Activated T-helper 1 cell treated with anti-CD3 and anti-CD28 coated beads, Interleukin-12 subunit alpha, Interleukin-12 subunit beta, Interleukin-2, Interleukin-4 antibody, amounts not matched to agents 30 ng/mL and 10 ng/mL and 1 ng/mL, durations not matched to agents 14 hours and 24 hours and 36 hours (primary cell): ENCODE measurements around the gene IRAK2. TPM values are rescaled to one million over a fixed set of nuclear protein-coding genes. Genes with fewer than 3 reads are reported as not detected.

Experiments used
- DNase-seq: peaks from one replicate; pipeline ENCODE4 v3.0.0; 2021; ENCODE audit warnings: low spot score
- H3K27ac Mint-ChIP-seq: one replicate; pipeline ENCODE4 v1.8.0; 2021; ENCODE audit warnings: mild to moderate bottlenecking, mixed read lengths
- H3K27me3 Mint-ChIP-seq: one replicate; pipeline ENCODE4 v1.8.0; 2022; ENCODE audit warnings: mild to moderate bottlenecking, moderate library complexity, mixed read lengths; ENCODE audit not compliant: insufficient read depth
- H3K36me3 Mint-ChIP-seq: one replicate; pipeline ENCODE4 v1.8.0; 2021; ENCODE audit warnings: low read depth, mixed read lengths
- H3K4me1 Mint-ChIP-seq: one replicate; pipeline ENCODE4 v1.8.0; 2021; ENCODE audit warnings: low read depth, mixed read lengths
- H3K4me3 Mint-ChIP-seq: one replicate; pipeline ENCODE4 v1.8.0; 2021; ENCODE audit warnings: mild to moderate bottlenecking, moderate library complexity, mixed read lengths
- H3K9me3 Mint-ChIP-seq: one replicate; pipeline ENCODE4 v1.8.0; 2021; ENCODE audit warnings: mixed read lengths
- intact Hi-C: fragments of 100-400 bp; cut with micrococcal nuclease; formaldehyde crosslinking; loops from one replicate; pipeline ENCODE4 v1.15.1; 2024
- total RNA-seq: library from RNA; stranded (reverse); gene quantifications from 2 replicates; pipeline ENCODE4 v1.2.3, GENCODE V29; 2022

IRAK2 gene
- total RNA-seq, 1 donor from 2014 or later: 8.6 TPM

- Mint-ChIP-seq H3K9me3 (peaks cover 24% of the 10 kb centered on the region), H3K36me3 (peaks cover 53% of the 10 kb centered on the region), H3K4me1 (peaks cover 49% of the 10 kb centered on the region), H3K4me3 (peak overlapping the region; percentile 51), H3K27me3 (no peaks in the 10 kb centered on the region), H3K27ac (peak overlapping the region; percentile 84)
- DNase-seq: no peak
- intact Hi-C loops: no loop called here
Observed at GRCh38 chr3:10244009-10244408, 79.3 kb downstream of the IRAK2 start.

DNA sequence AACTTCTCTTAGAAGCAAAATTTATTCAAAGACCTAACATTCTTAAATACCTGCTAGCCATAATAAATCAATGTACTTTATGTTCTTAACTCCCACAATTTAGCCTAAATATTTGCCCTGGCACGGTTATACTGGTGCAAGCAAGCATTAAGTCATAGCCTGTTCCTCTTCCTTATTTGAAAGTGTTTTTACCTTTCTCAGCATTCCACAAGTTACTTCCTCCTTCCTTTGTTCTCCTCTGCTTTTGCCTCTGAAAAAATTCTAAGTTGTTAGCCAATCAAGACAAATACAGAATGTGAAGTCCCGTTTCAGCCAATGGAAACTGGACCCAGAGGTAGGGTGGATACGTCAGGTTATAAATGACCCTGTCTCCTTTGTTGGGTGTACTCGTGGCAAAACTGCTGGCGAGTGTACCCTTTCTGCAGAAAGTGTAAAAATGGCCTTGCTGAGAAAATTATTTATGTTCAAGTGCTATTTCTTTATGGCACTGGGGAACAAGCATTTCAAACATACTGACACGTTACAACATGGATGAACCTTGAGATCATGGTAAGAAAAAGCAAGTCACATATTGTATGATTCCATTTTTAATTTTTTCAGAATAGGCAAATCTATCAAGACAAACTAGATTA, 80.5 kb downstream of the IRAK2 start:
- H3K27me3 Mint-ChIP-seq: no peaks in the 10 kb centered on the region
- H3K9me3 Mint-ChIP-seq: peaks cover 24% of the 10 kb centered on the region
- H3K27ac Mint-ChIP-seq: peak overlapping the region; percentile 29
- peaks cover 57% of the 10 kb centered on the region for H3K4me1 Mint-ChIP-seq
- no peak overlapping the region for H3K4me3 Mint-ChIP-seq
- intact Hi-C loops: no loop called here
- no peak for DNase-seq
- H3K36me3 Mint-ChIP-seq: peaks cover 53% of the 10 kb centered on the region

DNA sequence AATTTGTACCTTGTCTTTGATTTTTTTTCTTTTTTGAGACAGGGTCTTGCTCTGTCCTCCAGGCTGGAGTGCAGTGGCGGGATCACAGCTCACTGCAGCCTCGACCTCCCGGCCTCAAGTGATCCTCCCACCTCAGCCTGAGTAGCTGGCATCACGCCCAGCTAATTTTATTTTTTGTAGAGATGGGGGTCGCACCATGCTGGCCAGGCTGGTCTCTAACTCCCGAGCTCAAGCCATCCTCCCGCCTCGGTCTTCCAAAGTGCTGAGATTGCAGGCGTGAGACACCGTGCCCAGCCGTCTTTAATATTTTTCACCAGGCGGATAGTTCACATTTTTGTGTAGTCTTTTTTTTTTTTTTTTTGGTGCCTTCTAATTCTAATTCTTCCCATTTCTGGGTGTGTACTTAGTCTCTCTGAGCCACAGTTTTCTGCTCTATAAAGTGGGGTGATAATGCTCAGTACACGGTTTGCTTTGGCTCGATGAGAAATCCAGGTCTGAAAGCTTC, 83.0 kb downstream of the IRAK2 start:
- H3K9me3 Mint-ChIP-seq: peaks cover 24% of the 10 kb centered on the region
- peak overlapping the region; percentile 87 for H3K4me3 Mint-ChIP-seq
- H3K27ac Mint-ChIP-seq: peak overlapping the region; percentile 90
- intact Hi-C loops: loop anchor here (1.0 to 2.0 kb wide), 4 partner anchors 132 to 851 kb away; partner anchors contain the start of genes ARPC4, BRK1, JAGN1 and TADA3
- DNase-seq: no peak
- peaks cover 62% of the 10 kb centered on the region for H3K36me3 Mint-ChIP-seq
- no peaks in the 10 kb centered on the region for H3K27me3 Mint-ChIP-seq
- peaks cover 62% of the 10 kb centered on the region for H3K4me1 Mint-ChIP-seq

DNA sequence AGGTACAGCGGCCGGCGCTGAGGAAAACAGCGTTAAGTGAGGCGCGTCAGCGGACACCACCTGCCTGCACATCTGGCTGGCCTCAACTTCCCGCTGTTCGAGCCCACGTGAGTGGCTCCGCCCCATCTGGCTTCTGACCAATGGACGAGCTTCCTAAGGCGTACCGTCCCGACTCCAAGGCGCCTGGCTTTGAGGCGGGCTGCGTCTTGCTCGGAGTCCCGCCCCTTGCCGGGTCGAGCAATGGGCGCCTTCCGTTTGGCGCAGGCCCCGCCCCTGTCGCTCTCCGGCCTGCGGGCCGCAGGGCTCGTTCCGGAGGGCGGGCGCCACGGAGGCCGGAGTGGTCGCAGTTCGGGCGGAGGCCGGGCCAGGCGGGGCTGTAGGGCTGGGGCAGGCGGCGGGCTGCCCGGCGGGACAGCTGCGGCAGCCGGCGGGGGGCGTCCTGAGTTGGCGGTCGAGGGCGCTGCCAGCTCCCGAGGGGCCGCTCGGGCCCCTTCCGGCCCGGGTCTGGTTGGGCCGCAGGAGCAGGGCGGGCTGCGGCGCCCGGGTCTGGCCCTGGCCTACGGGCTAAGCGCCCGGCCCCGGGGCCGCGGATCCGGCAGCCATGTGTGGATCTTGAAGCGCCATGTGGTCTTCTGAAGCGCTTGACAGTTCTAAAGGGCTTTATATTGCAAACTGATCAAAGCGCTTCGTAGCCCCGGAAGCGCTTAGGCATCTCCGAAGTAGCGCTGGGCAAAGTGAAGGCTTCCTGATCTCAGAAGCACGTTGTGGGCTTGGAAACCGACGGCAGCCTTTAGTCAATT, 83.7 kb downstream of the IRAK2 start, which contains the start of gene TATDN2:
Gene TATDN2 (plus strand): TSS at position 276 of the 800 bp plus-strand sequence. CDS start 742 bp downstream, outside the sequence.
- Mint-ChIP-seq H3K27ac (peak within 1 kb of the TSS; percentile 97), H3K27me3 (no peaks in the 10 kb centered on the region), H3K36me3 (peaks cover 63% of the 10 kb centered on the region), H3K4me3 (peak within 1 kb of the TSS; percentile 97), H3K9me3 (peaks cover 24% of the 10 kb centered on the region), H3K4me1 (peaks cover 62% of the 10 kb centered on the region)
- peak; percentile 93 for DNase-seq
- intact Hi-C loops: loop anchor here (1.0 to 2.0 kb wide), 4 partner anchors 133 to 852 kb away; partner anchors contain the start of genes ARPC4, BRK1, JAGN1 and TADA3

DNA sequence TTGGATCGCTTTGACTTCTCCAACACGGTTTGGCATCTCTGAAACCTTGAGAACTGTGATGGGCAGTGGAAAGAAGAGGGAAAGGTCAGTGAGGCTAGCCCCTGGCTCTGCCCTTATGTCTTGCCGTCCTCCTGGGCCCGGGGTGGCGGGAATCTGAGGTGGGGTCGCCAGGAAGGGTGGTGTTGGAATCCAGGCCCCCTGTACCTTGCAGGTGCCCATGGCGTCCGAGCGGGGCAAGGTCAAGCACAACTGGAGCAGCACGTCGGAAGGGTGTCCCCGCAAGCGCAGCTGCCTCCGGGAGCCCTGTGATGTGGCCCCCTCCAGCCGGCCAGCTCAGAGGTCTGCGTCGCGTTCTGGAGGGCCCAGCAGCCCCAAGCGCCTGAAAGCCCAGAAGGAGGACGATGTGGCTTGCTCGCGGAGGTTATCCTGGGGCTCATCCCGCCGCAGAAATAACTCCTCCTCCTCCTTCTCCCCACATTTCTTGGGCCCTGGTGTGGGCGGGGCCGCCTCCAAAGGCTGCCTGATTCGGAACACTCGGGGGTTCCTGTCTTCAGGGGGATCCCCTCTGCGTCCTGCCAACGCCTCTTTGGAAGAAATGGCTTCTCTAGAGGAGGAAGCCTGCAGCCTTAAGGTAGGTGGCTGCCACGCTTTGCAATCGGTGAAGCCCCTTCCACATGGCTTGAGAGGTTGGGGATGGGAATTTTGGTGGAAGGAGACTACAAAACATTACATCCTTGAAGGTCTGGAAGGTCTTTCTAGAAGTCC, 84.4 kb downstream of the IRAK2 start:
- Mint-ChIP-seq H3K27me3 (no peaks in the 10 kb centered on the region), H3K9me3 (peaks cover 20% of the 10 kb centered on the region), H3K4me3 (peak overlapping the region; percentile 97)

GRCh38 chr3:10249833-10250232, 85.1 kb downstream of the IRAK2 start:
- DNase-seq: no peak
- intact Hi-C loops: loop anchor here (1.0 to 5.0 kb wide), 9 partner anchors 8 to 1377 kb away; partner anchors contain the start of genes ARPC4, FANCD2, TADA3 and VHL
- peaks cover 64% of the 10 kb centered on the region for H3K36me3 Mint-ChIP-seq
- H3K4me1 Mint-ChIP-seq: peaks cover 62% of the 10 kb centered on the region
- H3K27me3 Mint-ChIP-seq: no peaks in the 10 kb centered on the region
- peaks cover 15% of the 10 kb centered on the region for H3K9me3 Mint-ChIP-seq
- H3K4me3 Mint-ChIP-seq: peak overlapping the region; percentile 97
- H3K27ac Mint-ChIP-seq: peak overlapping the region; percentile 97

More for the DNA sequence above, 84.4 kb downstream of the IRAK2 start:
- peak; percentile 47 for DNase-seq
- Mint-ChIP-seq H3K36me3 (peaks cover 64% of the 10 kb centered on the region), H3K27ac (peak overlapping the region; percentile 97), H3K4me1 (peaks cover 62% of the 10 kb centered on the region)
- intact Hi-C loops: loop anchor here (1.0 to 2.0 kb wide), 4 partner anchors 134 to 853 kb away; partner anchors contain the start of genes ARPC4, BRK1, JAGN1 and TADA3

DNA sequence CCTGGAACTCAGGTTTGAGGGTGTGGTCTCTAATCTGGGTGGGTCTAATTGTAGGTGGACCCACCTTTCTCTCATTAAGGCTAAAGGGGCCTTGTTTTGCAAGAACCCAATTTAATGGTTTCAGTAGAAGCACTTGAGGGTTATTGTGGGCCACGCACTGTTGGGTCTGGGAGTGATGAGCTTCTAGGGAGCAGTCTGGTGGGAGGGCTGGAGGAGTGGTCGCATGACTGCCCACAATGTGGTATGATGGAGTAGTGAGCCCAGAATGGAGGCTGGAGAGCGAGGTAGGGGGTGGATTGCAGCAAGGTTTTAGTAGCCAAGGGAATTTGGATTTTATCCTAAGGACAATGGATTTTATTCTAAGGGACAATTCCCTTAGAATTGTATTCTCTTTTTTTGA, 86.3 kb downstream of the IRAK2 start:
- H3K27ac Mint-ChIP-seq: peak overlapping the region; percentile 97
- intact Hi-C loops: loop anchor here (2.0 to 5.0 kb wide), 2 partner anchors 34 to 1376 kb away; no protein-coding TSS in a partner anchor
- peaks cover 62% of the 10 kb centered on the region for H3K36me3 Mint-ChIP-seq
- no peak for DNase-seq
- peaks cover 3% of the 10 kb centered on the region for H3K9me3 Mint-ChIP-seq
- H3K4me1 Mint-ChIP-seq: peaks cover 68% of the 10 kb centered on the region
- no peaks in the 10 kb centered on the region for H3K27me3 Mint-ChIP-seq
- H3K4me3 Mint-ChIP-seq: peak overlapping the region; percentile 97

- Mint-ChIP-seq H3K4me1 (peaks cover 68% of the 10 kb centered on the region), H3K27ac (peak overlapping the region; percentile 74), H3K36me3 (peaks cover 66% of the 10 kb centered on the region), H3K4me3 (peak overlapping the region; percentile 27), H3K9me3 (no peaks in the 10 kb centered on the region), H3K27me3 (no peaks in the 10 kb centered on the region)
- no peak for DNase-seq
- intact Hi-C loops: loop anchor here (5.0 kb wide), 1 partner anchor 1374 kb away; no protein-coding TSS in a partner anchor
Observed at GRCh38 chr3:10253731-10254130, 89.0 kb downstream of the IRAK2 start.

DNA sequence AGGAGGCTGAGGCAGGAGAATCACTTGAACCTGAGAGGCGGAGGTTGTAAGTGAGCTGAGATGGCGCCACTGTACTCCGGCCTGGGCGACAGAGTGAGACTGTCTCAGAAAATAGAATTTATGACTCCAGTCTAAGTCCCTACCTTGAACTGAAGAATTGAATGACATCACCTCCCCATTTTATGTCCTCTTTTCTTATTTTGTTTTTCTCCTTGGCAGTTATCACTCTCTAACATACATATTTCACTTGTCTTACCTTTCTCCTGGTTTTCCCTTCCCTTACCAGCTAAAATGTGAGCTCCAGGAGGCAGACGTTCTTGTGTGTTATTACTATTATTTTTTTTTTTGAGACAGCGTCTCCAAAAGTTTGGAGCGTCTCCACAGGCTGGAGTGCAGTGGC, 91.1 kb downstream of the IRAK2 start:
- intact Hi-C loops: no loop called here
- Mint-ChIP-seq H3K27ac (peak overlapping the region; percentile 40), H3K36me3 (peaks cover 64% of the 10 kb centered on the region), H3K27me3 (no peaks in the 10 kb centered on the region), H3K9me3 (no peaks in the 10 kb centered on the region), H3K4me1 (peaks cover 69% of the 10 kb centered on the region), H3K4me3 (no peak overlapping the region)
- DNase-seq: no peak

DNA sequence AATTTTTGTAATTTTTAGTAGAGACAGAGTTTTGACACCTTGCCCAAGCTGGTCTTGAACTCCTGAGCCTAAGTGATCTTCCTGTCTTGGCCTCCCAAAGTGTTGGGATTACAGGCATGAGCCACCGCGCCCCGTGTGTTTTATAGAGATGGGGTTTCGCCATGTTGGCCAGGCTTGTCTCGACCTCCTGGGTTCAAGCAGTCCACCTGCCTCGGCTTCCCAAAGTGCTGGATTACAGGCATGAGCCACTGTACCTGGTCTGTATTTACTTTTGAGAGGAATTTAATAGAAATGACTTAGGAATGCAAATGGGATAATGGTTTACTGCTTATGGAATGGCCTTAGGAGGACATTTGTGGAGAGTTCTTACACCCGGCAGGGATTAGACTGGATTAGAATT, 94.3 kb downstream of the IRAK2 start:
- no peaks in the 10 kb centered on the region for H3K27me3 Mint-ChIP-seq
- peaks cover 66% of the 10 kb centered on the region for H3K36me3 Mint-ChIP-seq

GRCh38 chr3:10259798-10260197, 95.1 kb downstream of the IRAK2 start:
- H3K4me3 Mint-ChIP-seq: no peak overlapping the region
- DNase-seq: no peak
- H3K9me3 Mint-ChIP-seq: no peaks in the 10 kb centered on the region
- intact Hi-C loops: loop anchor here (5.0 kb wide), 2 partner anchors 38 to 117 kb away; partner anchors contain the start of gene VHL
- H3K27ac Mint-ChIP-seq: no peak overlapping the region
- no peaks in the 10 kb centered on the region for H3K27me3 Mint-ChIP-seq
- H3K4me1 Mint-ChIP-seq: peaks cover 68% of the 10 kb centered on the region
- peaks cover 61% of the 10 kb centered on the region for H3K36me3 Mint-ChIP-seq

More for the DNA sequence above, 94.3 kb downstream of the IRAK2 start:
- H3K9me3 Mint-ChIP-seq: no peaks in the 10 kb centered on the region
- intact Hi-C loops: no loop called here
- H3K4me3 Mint-ChIP-seq: no peak overlapping the region
- peak overlapping the region; percentile 61 for H3K27ac Mint-ChIP-seq
- DNase-seq: no peak
- peaks cover 71% of the 10 kb centered on the region for H3K4me1 Mint-ChIP-seq

- Mint-ChIP-seq H3K36me3 (peaks cover 58% of the 10 kb centered on the region), H3K4me3 (no peak overlapping the region), H3K4me1 (peaks cover 64% of the 10 kb centered on the region), H3K27me3 (no peaks in the 10 kb centered on the region), H3K27ac (no peak overlapping the region), H3K9me3 (no peaks in the 10 kb centered on the region)
- intact Hi-C loops: loop anchor here (5.0 kb wide), 2 partner anchors 37 to 118 kb away; partner anchors contain the start of gene VHL
- no peak for DNase-seq
Observed at GRCh38 chr3:10260211-10260701, 95.5 kb downstream of the IRAK2 start.
